HG03439 (cell line): ENCODE data around the gene OR51M1.
A peak's percentile ranks its signal among the peaks of the same experiment; 100 is the strongest.
"Not testable (repeated sequence)": the region's sequence is repeated elsewhere in the genome, so short reads cannot be mapped to it uniquely, and the experiment has no call there.

Experiments
- ATAC-seq: cut with Tn5 transposase; IDR thresholded peaks from one replicate; pipeline ENCODE4 v1.9.1; 2021; ENCODE audit warnings: mild to moderate bottlenecking, moderate library complexity; ENCODE audit not compliant: unreplicated experiment

OR51M1 gene, protein sequence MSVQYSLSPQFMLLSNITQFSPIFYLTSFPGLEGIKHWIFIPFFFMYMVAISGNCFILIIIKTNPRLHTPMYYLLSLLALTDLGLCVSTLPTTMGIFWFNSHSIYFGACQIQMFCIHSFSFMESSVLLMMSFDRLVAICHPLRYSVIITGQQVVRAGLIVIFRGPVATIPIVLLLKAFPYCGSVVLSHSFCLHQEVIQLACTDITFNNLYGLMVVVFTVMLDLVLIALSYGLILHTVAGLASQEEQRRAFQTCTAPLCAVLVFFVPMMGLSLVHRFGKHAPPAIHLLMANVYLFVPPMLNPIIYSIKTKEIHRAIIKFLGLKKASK

DNA sequence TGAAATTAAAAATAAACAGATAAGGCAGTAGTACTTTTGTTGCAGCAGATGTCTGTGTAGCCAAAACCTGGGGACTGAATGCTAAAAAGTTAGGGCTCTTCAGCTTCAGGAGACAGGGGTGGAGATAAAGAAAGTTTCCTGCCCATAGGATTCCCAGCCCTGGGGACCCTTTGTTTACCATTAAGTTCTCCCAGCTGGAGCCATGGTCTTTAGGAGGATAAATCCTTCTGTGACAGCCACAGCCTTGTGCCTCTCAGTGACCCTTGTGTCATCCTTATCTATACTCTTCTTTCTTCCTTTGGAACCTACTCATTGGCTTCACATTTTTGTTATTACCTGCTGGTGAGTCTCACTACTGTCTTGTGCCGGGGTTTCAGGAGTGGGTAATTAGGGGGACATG lies at the start of gene OR51M1:
OR51M1 (plus strand) TSS at position 237 of the 400 bp plus-strand sequence. CDS start 5,587 bp downstream, outside the sequence.
- no peak for ATAC-seq

DNA sequence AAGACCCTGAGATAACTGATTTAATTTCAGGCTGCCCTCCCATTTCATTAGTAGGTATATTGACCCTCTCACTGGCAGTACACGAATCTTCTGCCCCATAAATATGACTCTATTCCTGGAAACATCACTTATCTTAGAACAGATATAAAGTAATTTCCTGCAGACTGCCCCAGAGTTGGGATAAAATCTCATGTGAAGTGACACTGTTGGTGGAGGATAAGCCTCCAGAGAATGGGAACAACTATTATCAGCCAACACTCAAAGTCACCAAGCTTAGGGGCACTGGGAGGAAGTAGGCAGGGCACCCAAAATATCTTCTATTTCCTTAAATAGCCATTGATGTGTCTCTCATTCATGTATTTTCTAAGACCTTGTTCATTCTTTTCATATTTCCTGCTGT lies 48.4 kb upstream of the OR51M1 start:
- no peak for ATAC-seq

DNA sequence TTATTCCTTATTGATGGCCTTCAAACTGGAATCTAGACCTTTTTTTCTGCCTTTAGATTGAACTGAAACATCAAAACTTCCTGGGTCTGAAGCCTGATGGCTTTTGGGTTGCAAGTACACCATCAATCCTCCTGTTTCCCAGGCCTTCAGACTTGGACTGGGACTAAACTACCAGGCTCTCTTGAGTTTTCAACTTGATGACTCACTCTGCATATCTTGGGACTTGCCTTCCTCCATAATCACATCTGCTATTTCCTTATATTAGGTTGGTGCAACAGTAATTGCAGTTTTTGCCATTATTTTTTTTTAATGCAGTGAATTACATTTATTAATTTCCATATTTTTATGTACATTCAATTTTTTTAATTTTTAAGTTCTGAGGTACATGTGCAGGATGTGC lies 47.3 kb upstream of the OR51M1 start:
- no peak for ATAC-seq

DNA sequence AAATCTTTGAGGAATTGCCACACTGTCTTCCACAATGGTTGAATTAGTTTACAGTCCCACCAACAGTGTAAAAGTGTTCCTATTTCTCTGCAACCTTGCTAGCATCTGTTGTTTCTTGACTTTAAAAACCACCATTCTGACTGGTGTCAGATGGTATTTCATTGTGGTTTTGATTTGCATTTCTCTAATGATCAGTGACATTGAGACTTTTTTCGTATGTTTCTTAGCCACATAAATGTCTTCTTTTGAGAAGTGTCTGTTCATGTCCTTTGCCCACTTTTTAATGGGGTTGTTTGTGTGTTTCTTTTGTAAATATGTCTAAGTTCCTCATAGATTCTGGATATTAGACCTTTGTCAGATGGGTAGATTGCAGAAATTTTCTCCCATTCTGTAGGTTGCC lies 46.4 kb upstream of the OR51M1 start:
- not testable (repeated sequence) for ATAC-seq

DNA sequence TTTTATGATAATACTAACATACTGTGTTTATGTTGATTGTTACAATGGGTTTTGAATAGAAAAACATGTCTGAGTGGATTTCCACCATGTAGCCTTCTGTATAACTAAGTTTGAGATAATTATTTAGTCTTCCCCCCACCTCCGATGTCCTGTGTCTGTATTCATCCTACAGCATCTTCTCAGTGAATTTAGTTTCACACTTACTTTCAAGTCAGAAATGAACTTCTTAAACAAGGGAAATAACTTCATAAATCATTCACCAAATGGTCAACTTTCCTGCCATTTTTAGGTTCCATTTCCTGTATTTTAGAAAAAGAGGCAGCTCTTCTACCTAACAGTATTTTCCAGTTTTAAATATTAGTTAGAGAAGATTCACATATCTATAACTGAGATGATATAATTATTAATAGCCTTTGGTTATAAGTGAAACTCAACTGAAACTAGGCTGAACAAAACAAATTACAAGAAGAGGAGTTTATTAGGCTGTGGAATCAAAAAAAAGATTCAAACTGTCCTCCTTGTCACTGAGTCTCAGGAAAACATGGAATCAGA lies 43.8 kb upstream of the OR51M1 start:
- ATAC-seq = peak; percentile 55

DNA sequence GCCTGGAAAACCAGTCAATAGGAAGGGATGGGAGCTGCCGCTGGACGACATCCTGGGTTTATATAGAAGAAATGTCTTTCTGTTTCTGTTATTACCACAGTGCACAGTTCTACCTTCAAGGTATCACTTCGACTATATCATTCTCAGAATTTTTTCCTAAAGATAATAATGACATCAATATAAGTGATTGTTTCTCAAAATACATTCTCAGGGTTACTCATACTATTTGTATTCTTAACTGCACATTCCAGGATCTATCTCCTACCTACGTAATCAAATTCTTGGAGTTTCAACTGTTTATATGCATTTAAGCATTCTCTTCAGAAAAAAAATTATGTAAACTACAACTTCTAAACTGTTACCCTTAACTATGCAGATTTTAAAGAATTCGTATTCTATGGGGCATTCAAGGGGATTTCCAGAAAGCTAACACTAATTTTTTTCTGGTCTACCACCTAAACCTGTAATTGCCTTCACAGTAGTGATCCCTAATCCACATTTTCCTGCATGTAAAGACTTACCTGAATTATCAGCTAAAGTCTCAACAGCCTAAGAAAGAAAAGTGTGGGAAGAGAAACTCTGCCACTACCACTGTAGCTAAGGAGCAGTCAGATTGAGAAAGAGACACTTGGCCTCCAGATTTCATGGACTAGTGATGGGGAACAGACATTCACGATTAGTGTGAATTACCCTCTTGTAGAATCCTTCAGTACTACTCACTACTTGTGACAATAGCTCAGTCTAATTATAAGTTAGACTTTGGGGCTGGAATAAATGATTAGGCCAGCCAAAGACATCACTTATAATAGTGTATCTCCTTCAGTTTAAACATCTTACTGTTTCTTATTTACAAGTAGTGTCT lies 39.9 kb upstream of the OR51M1 start, which contains the start of gene OR51B5:
OR51B5 (minus strand) TSS at position 51 of the 862 bp plus-strand sequence; CDS start at position 51, 0 bp downstream.
- ATAC-seq = no peak

DNA sequence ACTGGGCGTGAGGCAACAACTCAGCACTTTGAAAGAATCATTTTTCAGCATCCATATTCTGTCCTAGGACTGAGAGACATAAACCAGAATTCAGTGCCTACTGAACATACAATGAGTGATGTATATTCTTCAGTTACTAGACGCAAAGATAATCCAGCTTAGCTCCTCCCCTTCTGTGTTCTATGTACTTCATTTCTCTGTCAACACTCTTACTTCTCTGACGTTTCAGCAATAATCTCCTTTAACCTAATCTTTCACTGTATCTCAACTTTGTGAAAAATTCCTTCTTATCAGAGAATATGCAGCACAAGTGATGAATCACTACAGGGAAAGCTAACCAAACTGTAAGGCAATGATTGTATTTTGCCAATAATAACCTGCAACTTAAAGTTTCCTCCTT lies 37.8 kb upstream of the OR51M1 start:
- ATAC-seq = no peak

DNA sequence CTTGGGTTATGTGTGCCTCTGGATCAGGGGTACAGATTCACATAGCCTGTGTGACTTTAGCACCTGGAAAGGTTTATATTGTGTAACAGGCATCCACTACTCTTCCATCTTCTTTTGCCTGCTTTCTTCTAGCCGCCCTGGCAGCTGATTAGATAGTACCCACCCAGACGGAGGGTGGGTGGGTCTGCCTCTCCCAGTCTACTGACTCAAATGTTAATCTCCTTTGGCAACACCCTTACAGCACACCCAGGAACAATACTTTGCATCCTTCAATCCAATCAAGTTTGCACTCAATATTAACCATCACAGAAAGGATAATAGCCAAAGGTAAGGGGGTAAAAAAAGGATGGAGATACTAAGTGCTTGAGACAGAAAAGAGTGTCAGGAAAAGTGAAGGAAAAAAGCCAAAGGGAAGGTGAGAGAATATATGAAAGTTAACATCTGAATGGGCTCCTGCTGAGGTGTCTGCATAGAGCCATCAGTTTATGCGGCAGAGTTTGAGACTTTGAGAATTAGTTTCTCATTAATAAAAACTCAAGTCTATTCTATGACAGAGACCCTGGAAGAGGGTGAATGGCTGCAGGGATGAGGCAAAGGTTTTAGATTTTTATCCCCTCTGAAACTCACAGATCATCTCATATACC lies 34.9 kb upstream of the OR51M1 start:
- ATAC-seq = no peak

DNA sequence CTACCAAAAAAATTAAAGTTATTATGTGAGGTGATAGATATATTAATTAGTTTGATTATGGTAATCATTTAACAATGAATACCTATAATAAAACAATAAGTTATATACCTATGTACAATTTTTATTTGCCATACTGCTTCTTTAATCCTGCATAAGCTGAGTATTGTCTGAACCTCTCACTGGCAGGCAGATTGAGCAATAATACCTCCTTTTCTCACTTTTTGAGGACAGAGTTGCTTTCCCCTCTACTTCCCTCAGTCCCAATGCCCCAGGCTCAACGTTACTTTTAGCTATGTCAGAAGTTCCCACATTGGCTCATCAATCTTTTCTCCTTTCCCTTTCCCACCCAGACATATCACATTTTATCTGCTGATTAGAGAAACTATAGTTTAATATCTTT lies 34.1 kb upstream of the OR51M1 start:
- ATAC-seq = no peak

DNA sequence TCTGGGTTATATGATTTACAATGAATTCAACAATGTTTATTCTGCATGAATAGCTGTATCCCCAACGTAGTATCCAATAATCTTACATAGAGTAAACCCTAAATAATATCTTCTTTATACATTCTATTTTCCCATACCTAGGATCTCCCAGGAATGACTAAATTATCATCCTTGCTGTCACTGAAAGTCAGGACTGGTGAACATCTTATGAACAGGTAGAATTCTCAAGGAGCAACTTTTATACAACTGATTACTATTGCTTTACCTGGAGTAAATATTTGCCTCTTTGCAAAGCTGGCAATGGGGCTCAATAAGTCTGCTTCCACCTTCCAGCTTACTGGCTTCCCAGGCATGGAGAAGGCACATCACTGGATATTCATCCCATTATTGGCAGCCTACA lies 32.4 kb upstream of the OR51M1 start, which contains the start of gene OR51B6:
OR51B6 (plus strand) TSS at position 301 of the 400 bp plus-strand sequence; CDS start at position 301, 0 bp downstream.
- ATAC-seq = no peak

DNA sequence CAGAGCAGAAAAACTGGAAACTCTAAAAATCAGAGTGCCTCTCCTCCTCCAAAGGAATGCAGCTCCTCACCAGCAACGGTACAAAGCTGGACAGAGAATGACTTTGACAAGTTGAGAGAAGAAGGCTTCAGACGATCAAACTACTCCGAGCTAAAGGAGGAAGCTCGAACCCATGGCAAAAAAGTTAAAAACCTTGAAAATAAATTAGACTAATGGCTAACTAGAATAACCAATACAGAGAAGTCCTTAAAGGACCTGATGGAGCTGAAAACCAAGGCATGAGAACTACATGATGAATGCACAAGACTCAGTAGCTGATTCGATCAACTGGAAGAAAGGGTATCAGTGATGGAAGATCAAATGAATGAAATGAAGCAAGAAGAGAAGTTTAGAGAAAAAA lies 27.6 kb upstream of the OR51M1 start:
- ATAC-seq = not testable (repeated sequence)

DNA sequence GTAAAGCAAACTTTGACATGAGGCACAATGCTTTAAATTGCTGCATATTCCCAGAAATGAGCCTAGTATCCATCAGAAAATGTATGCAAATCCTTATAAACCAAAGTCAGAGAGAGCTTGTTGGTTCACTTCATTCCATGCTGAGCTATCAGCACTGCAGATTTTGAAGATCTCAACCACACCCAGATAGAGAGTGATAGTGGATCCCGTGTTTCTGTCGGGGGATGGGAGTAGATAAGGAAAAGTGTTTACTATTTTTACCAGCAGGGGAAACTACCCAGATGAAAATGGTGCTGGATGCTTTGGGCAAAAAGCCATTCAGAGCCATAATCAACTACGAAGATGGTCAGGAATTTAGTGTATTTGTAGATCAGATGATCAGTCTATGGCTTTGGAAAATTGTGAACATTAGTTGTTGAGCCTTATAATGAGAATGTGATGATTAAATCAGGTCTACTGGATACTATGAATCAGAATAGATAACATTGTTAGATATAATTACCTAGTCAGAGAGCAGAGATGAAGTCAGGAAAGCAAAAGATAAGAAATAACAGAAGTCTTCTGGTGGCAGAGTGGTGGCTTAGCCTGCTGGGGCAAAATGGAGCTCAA lies 21.5 kb upstream of the OR51M1 start:
- no peak for ATAC-seq

DNA sequence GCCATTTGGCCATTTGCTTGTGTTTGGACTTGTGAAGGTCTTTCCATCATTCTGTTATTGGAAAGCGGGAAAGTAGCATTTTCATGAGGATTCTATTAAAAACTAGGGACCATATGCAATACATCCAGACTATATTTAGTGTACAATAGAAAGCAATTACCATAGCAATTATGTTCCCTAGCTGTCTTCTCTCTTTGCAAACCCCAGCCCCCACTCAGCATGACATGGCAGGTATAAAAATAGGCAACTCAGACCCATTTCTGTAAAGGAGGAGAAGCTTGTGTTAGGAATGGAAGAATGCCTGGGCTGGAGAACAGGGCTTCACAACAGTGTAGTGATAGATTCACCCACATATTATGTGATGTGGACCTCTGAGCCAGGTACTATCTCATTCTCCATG lies 19.9 kb upstream of the OR51M1 start:
- no peak for ATAC-seq

DNA sequence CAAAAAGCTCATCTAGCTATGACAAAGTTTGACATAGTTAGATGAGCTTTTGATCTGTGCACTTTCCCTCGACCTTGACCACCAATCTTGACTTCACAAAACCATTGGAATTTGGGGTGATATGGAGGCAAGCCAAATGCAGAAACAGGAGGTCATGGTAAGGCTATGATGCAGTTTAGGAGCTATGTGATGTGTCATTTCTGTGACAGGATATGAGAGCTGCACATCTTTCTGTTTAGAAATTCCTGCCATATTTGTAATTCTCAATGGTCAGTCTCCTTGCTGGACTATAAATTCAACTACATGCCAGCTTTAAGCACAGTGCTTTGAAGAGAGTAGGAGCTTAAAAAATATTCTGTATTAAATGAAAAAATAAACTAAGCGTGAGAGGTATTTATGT lies 19.4 kb upstream of the OR51M1 start:
- ATAC-seq = no peak

DNA sequence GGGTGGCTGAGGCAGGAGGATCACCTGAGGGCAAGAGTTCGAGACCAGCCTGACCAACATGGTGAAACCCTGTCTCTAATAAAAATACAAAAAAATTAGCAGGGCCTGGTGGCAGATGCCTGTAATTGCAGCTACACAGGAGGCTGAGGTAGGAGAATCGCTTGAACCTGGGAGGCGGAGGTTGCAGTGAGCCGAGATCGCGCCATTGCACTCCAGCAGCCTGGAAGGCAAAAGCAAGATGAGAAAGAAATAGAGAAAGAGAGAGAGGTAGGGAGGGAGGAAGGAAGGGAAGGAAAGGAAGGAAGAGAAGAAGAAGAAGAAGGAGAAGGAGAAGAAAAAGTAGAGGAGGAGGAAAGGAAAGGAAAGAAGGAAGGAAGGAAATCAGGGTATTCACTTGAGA lies 17.2 kb upstream of the OR51M1 start:
- ATAC-seq = not testable (repeated sequence)

DNA sequence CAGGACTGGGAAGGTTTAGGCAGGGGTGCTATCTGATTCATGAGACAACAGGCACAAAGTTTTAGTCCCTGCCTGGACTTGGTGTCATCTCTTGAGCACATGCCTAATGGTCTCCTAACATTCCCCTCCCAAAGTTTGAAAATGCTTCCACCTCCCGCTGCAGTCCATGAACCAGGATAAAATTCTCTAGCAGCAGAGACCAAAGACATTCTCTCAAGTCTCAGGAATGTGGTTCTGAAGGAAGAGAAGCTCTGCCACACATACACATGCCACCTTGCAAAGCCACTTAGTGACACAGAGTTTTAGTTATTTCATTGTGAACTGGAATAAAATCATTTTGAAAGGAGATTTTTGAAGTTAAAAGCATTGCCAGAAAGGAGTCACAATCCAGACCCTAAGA lies 16.8 kb upstream of the OR51M1 start:
- no peak for ATAC-seq

DNA sequence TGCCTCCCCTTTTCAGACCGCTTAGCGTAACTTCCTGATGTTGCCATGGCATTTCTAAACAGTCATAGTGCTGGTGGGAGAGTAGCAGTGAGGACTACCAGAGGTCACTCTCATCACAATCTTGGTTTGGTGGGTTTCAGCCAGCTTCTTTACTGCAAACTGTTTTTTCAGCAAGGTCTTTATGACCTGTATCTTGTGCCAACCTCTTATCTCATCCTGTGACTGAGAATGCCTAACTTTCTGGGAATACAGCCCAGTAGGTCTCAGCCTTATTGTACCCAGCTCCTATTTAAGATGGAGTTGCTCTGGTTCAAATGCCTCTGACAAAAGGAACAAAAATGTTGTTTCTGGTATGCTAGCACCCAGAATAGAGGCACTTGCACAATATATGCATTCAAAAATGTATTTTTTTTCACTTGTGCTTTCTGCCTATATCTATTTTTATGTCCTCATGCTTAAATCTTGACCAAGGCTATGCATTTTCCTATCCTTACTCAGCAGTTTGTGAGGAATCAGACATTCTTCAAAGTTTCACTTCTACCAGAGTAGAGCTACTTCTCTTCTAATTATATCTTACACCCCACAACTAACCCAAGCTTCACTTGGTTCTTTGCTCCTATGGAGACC lies 16.1 kb upstream of the OR51M1 start:
- no peak for ATAC-seq

DNA sequence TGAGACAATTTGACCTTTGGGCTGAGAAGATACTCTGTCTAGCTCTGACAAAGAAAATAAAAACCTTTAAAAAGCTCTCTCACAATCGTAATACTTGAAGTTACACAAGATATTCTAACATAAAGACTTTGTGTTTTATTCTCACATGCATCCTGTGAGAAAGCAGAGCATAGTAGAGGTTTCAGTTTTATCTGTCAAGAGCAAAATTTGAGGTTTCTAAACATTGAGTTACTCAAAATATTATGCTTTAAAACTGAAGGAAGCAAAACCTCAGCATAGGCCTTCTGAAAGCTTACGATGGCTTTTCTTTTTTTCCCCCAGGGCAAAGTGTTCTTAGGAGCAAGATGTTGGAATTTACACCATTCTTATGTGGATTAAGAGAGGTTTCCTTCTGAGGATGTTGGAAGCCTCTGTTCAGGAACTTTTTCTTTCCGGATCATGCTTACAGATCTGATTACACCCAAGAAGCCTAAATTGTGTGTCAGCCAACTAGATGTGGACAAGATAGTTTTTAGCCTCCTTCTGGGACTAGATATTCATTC lies 15.0 kb upstream of the OR51M1 start:
- no peak for ATAC-seq

DNA sequence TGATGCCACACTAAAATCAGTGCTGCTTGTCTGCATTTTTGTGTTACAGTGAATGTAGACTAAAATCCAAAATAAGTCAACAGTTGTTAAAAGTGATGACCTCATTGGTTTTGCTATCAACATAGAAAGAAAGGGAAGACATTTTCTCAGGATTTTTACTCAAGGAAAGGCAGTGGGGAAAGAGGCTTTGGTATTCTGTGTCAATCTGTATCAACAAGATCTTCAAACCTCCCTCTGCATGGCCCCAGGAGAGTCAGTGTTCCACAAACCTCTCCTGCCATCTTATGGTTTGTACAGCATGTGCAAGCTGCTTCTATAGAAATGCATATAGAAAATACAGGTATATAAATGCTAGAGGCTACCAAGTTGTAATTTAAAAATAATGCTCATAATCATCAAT lies 13.8 kb upstream of the OR51M1 start:
- ATAC-seq = no peak
